Lower leg skin (tissue), 3 donors: ENCODE measurements around the gene ZNF205.

Experiments
- CTCF ChIP-seq, 3 donors: fragments of 450-650 bp; IDR thresholded peaks; one replicate each; pipeline ENCODE4 v1.5.1; 2016; ENCODE audit warnings: antibody characterized with exemption in 3 of 3, mild to moderate bottlenecking in 3 of 3, moderate library complexity in 2 of 3
- POLR2A ChIP-seq, 2 donors: fragments of 450-650 bp; IDR thresholded peaks; one replicate each; pipeline ENCODE4 v1.6.1; 2016 to 2017; ENCODE audit warnings: antibody characterized with exemption in 2 of 2, mild to moderate bottlenecking in 1 of 2, moderate library complexity in 1 of 2

- no peak for TF ChIP-seq CTCF (IDR thresholded peaks at IDR 0.05)
- TF ChIP-seq POLR2A (IDR thresholded peaks at IDR 0.05): no peak
Measured at GRCh38 chr16:3089717-3090592, 22.4 kb upstream of the ZNF205 start.
